ENCODE results near the gene SIGLEC7. TPM values are rescaled to one million over a fixed set of nuclear protein-coding genes. Genes with fewer than 3 reads are reported as not detected.

SIGLEC7 gene
- total RNA-seq, 6 experiments from 2014 or later: 2.4 to 7.3 (median 3.9) TPM

DNA sequence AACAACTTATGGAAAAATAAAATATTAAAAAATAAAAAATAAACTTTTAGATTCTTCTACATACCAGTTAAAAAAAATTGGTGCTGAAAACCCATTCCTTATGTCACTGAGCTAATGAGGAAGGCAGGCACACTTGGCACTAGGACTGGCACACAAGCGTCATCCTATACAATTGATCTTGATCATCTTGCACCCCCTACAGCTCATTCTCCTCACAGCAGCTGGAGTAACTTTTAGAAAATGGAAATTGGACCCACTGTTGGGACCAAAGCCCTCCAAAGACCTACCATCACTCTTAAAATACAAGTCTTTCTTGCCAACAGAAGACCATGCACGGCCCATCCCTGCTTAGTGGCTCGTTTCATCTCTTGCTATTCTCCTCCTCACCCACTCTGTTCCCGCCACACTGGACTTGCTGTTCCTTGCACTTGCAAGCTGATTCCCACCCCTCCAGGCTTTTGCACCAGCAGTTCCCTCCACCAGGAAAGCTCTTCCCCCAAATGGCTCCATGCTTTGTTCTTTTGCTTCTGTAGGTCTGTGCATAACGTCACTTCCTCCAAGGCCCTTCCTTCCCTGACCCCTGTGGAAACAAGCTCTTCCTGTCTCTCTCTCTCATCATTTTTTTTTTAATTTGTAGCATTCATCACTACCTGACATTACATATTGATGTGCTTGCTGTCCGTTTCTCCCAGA lies 45.5 kb upstream of the SIGLEC7 start:
- 83% methylated on average over 6 of the region's 6 CpGs for WGBS (ENCODE audit: insufficient coverage, low coverage, low lambda C conversion rate, missing lambda C conversion rate)
- no peaks in the 10 kb centered on the region for H3K36me3 ChIP-seq
- H3K9me3 ChIP-seq: no peaks in the 10 kb centered on the region
- TF ChIP-seq, protein P1, sequence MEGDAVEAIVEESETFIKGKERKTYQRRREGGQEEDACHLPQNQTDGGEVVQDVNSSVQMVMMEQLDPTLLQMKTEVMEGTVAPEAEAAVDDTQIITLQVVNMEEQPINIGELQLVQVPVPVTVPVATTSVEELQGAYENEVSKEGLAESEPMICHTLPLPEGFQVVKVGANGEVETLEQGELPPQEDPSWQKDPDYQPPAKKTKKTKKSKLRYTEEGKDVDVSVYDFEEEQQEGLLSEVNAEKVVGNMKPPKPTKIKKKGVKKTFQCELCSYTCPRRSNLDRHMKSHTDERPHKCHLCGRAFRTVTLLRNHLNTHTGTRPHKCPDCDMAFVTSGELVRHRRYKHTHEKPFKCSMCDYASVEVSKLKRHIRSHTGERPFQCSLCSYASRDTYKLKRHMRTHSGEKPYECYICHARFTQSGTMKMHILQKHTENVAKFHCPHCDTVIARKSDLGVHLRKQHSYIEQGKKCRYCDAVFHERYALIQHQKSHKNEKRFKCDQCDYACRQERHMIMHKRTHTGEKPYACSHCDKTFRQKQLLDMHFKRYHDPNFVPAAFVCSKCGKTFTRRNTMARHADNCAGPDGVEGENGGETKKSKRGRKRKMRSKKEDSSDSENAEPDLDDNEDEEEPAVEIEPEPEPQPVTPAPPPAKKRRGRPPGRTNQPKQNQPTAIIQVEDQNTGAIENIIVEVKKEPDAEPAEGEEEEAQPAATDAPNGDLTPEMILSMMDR (IDR thresholded peaks at IDR 0.05): peak in 1 of 4 donors; percentile 4
- TF ChIP-seq POLR2A (IDR thresholded peaks at IDR 0.05): no peak
- no peak overlapping the region for H3K4me3 ChIP-seq
- DNase-seq (peak in 1 of 3 donors; percentile 25), ATAC-seq (no peak)
- no peak overlapping the region for H3K27ac ChIP-seq
- intact Hi-C loops (cut with DNase I): no loop called here
- H3K4me1 ChIP-seq: no peaks in the 10 kb centered on the region
- no peaks in the 10 kb centered on the region for H3K27me3 ChIP-seq

DNA sequence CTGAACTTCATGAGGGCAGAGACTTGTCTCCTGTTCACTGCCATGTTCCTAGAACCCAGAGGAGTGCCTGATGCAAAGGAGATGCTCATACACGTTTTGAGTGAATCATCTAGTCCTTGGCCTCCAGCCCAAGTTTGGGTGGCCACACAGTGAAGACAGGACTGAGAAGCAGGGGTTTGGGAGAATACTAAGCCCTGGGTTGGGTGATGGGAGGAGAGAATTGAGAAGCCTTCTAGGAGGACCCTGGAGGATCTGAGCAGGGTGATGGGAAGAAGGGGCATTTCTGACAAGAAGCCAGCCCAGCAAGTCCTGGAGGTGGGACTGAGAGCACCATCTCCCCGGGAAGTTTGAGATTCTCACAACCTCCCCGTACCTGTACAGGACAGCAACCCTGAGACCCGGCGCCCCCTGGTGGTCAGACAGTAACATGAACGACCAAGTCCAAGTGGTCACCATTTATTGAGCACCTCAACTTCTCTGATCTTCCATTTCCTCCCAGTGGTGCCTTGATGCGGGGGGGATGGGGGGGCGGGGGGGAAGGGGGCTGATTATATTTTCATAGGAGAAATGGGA lies 44.8 kb upstream of the SIGLEC7 start:
- ATAC-seq: peak; percentile 37 to 68 (median 66)
- 16% methylated on average over 5 of the region's 8 CpGs for WGBS (ENCODE audit: insufficient coverage, low coverage, low lambda C conversion rate, missing lambda C conversion rate)

DNA sequence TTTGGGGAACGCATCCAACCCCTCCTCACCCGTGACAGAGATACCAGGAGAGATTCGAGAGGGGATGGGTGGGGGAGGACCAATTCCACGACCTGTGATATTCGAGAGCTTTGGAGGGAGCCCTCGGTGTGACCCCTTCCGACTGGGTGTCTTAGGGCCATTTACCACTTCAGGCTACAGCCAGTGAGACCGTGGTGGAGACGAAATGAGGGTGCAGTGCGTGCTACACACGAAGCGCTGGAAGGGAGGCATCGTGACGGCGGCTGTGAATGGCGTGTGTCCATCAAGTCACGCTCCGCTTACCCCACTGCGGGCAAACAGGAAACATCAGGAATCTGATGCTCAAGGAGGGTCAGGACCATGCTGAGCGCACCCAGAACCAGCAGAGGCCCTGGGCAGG lies 44.3 kb upstream of the SIGLEC7 start:
- Histone ChIP-seq H3K4me1 (peaks cover 0 to 4% (median 0%) of the 10 kb centered on the region in 4 donors), H3K9me3 (no peaks in the 10 kb centered on the region), H3K27ac (no peak overlapping the region), H3K4me3 (no peak overlapping the region), H3K36me3 (peaks cover 0 to 8% (median 3%) of the 10 kb centered on the region in 4 donors), H3K27me3 (no peaks in the 10 kb centered on the region)
- DNase-seq (no peak), ATAC-seq (no peak)
- intact Hi-C loops (cut with DNase I): no loop called here
- TF ChIP-seq, protein P1 (IDR thresholded peaks at IDR 0.05): no peak
- TF ChIP-seq POLR2A (IDR thresholded peaks at IDR 0.05): no peak
- 75% methylated on average over 6 of the region's 20 CpGs for WGBS (ENCODE audit: insufficient coverage, low coverage, low lambda C conversion rate, missing lambda C conversion rate)

More for the DNA sequence above, 44.8 kb upstream of the SIGLEC7 start:
- peaks cover 0 to 3% (median 0%) of the 10 kb centered on the region in 4 donors for H3K36me3 ChIP-seq
- peak; percentile 68 to 73 (median 71) for DNase-seq
- no peaks in the 10 kb centered on the region for H3K27me3 ChIP-seq
- H3K9me3 ChIP-seq: no peaks in the 10 kb centered on the region
- peaks cover 0 to 4% (median 0%) of the 10 kb centered on the region in 4 donors for H3K4me1 ChIP-seq
- no peak overlapping the region for H3K4me3 ChIP-seq
- intact Hi-C loops (cut with DNase I): no loop called here
- H3K27ac ChIP-seq: no peak overlapping the region
- TF ChIP-seq POLR2A (IDR thresholded peaks at IDR 0.05): no peak
- TF ChIP-seq, protein P1 (IDR thresholded peaks at IDR 0.05): peak; percentile 28 to 57 (median 46)

DNA sequence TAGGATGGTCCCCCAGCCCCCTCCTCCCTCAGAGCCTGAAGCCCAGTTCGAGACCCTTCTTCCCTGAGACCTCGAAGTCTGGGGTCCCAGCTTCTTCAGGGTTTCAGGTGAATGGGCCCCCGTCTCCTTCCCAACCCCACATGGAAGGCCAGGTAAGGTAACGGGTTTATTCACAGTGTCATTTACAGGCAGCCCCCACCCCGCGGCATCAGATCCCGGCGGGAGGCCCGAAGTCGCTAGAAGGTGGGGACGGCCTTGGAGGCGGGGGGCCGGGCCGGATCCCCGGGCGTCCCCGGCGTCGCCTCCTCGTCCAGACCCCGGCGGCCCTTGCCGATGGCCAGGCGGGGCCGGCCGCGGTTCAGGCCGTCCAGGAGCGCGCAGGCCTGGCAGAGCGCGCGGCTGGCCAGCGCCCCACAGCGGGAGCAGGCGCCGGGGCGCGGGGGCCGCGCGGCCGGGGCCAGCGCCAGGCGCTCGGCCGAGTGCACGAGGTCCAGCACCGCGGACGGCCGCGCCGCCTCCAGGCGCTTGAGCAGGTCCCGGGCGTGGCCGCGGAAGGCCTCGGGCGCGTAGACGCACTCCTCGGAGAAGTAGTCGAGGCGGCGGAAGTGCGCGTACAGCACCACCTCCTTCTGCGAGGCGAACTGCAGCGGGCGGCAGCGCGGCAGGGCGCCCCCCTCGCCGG lies 43.6 kb upstream of the SIGLEC7 start:
- no peak overlapping the region for H3K27ac ChIP-seq
- intact Hi-C loops (cut with DNase I): no loop called here
- H3K9me3 ChIP-seq: no peaks in the 10 kb centered on the region
- H3K4me1 ChIP-seq: peaks cover 0 to 4% (median 0%) of the 10 kb centered on the region in 4 donors
- peak; percentile 21 to 68 (median 40) for ATAC-seq
- no peak for TF ChIP-seq POLR2A (IDR thresholded peaks at IDR 0.05)
- TF ChIP-seq, protein P1 (IDR thresholded peaks at IDR 0.05): no peak
- 92% methylated on average over 12 of the region's 78 CpGs for WGBS (ENCODE audit: insufficient coverage, low coverage, low lambda C conversion rate, missing lambda C conversion rate)
- H3K4me3 ChIP-seq: no peak overlapping the region
- H3K36me3 ChIP-seq: peaks cover 0 to 15% (median 4%) of the 10 kb centered on the region in 4 donors
- H3K27me3 ChIP-seq: no peaks in the 10 kb centered on the region
- peak in 1 of 3 donors; percentile 66 for DNase-seq
